Measurements from ENCODE around the gene NES.

- TF ChIP-seq, protein P1, sequence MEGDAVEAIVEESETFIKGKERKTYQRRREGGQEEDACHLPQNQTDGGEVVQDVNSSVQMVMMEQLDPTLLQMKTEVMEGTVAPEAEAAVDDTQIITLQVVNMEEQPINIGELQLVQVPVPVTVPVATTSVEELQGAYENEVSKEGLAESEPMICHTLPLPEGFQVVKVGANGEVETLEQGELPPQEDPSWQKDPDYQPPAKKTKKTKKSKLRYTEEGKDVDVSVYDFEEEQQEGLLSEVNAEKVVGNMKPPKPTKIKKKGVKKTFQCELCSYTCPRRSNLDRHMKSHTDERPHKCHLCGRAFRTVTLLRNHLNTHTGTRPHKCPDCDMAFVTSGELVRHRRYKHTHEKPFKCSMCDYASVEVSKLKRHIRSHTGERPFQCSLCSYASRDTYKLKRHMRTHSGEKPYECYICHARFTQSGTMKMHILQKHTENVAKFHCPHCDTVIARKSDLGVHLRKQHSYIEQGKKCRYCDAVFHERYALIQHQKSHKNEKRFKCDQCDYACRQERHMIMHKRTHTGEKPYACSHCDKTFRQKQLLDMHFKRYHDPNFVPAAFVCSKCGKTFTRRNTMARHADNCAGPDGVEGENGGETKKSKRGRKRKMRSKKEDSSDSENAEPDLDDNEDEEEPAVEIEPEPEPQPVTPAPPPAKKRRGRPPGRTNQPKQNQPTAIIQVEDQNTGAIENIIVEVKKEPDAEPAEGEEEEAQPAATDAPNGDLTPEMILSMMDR (IDR thresholded peaks at IDR 0.05) = no peak
- no peak for TF ChIP-seq POLR2A (IDR thresholded peaks at IDR 0.05)
These were observed 4.2 kb upstream of the NES start for GRCh38 chr1:156681196-156681960.
